Central memory CD8-positive, alpha-beta T cell (primary cell): ENCODE results near the gene TMED8.

ENCODE experiments used
- ATAC-seq: fragments of 150-1000 bp; cut with Tn5 transposase; replicated peaks from 2 replicates; pipeline ENCODE4 v1.10.0; 2022; ENCODE audit warnings: mild to moderate bottlenecking, moderate FRiP score, moderate number of reproducible peaks; ENCODE audit not compliant: poor library complexity, severe bottlenecking; ENCODE audit errors: extremely low read depth
- DNase-seq, 2 donors: peaks; one replicate each; pipeline ENCODE4 v3.0.0; 2021; ENCODE audit warnings: low spot score in 2 of 2
- H3K27ac Mint-ChIP-seq: one replicate; pipeline ENCODE4 v1.8.0; 2022; ENCODE audit warnings: low read depth, mild to moderate bottlenecking, moderate library complexity, mixed read lengths
- H3K27me3 Mint-ChIP-seq: one replicate; pipeline ENCODE4 v1.8.0; 2022; ENCODE audit warnings: mixed read lengths
- H3K36me3 Mint-ChIP-seq: one replicate; pipeline ENCODE4 v1.8.0; 2022; ENCODE audit warnings: mild to moderate bottlenecking, moderate library complexity, mixed read lengths; ENCODE audit not compliant: insufficient read depth
- H3K4me1 Mint-ChIP-seq: one replicate; pipeline ENCODE4 v1.8.0; 2022; ENCODE audit warnings: mixed read lengths
- H3K4me3 Mint-ChIP-seq: one replicate; pipeline ENCODE4 v1.8.0; 2022; ENCODE audit warnings: mild to moderate bottlenecking, moderate library complexity, mixed read lengths
- H3K9me3 Mint-ChIP-seq: one replicate; pipeline ENCODE4 v1.8.0; 2022; ENCODE audit warnings: mixed read lengths

TMED8 gene

GRCh38 chr14:77301103-77301502 is 75.8 kb downstream of the TMED8 start:
- no peaks in the 10 kb centered on the region for H3K27me3 Mint-ChIP-seq

GRCh38 chr14:77299771-77300170 is 77.1 kb downstream of the TMED8 start:
- no peaks in the 10 kb centered on the region for H3K27me3 Mint-ChIP-seq
- no peak overlapping the region for H3K27ac Mint-ChIP-seq
- H3K4me3 Mint-ChIP-seq = no peak overlapping the region
- H3K4me1 Mint-ChIP-seq = peaks cover 5% of the 10 kb centered on the region
- no peaks in the 10 kb centered on the region for H3K9me3 Mint-ChIP-seq
- DNase-seq (no peak), ATAC-seq (no peak)
- H3K36me3 Mint-ChIP-seq = peaks cover 1% of the 10 kb centered on the region

More at GRCh38 chr14:77301103-77301502, 75.8 kb downstream of the TMED8 start:
- H3K36me3 Mint-ChIP-seq = peaks cover 1% of the 10 kb centered on the region
- no peak overlapping the region for H3K27ac Mint-ChIP-seq
- no peak overlapping the region for H3K4me3 Mint-ChIP-seq
- H3K9me3 Mint-ChIP-seq = no peaks in the 10 kb centered on the region
- peaks cover 5% of the 10 kb centered on the region for H3K4me1 Mint-ChIP-seq
- ATAC-seq (no peak), DNase-seq (no peak)

GRCh38 chr14:77296906-77297305 is 80.0 kb downstream of the TMED8 start:
- no peak overlapping the region for H3K27ac Mint-ChIP-seq
- no peak for DNase-seq
- no peaks in the 10 kb centered on the region for H3K9me3 Mint-ChIP-seq
- H3K4me3 Mint-ChIP-seq = no peak overlapping the region
- no peaks in the 10 kb centered on the region for H3K4me1 Mint-ChIP-seq
- no peaks in the 10 kb centered on the region for H3K27me3 Mint-ChIP-seq
- no peaks in the 10 kb centered on the region for H3K36me3 Mint-ChIP-seq
- no peak for ATAC-seq

GRCh38 chr14:77296155-77296554 is 80.7 kb downstream of the TMED8 start:
- DNase-seq = no peak
- no peaks in the 10 kb centered on the region for H3K9me3 Mint-ChIP-seq

GRCh38 chr14:77290705-77291104 is 86.2 kb downstream of the TMED8 start:
- no peak for DNase-seq
- Mint-ChIP-seq H3K9me3 (no peaks in the 10 kb centered on the region), H3K4me1 (no peaks in the 10 kb centered on the region), H3K36me3 (peaks cover 2% of the 10 kb centered on the region), H3K4me3 (no peak overlapping the region), H3K27ac (no peak overlapping the region), H3K27me3 (no peaks in the 10 kb centered on the region)
- no peak for ATAC-seq

More at GRCh38 chr14:77296155-77296554, 80.7 kb downstream of the TMED8 start:
- no peak overlapping the region for H3K27ac Mint-ChIP-seq
- no peaks in the 10 kb centered on the region for H3K4me1 Mint-ChIP-seq
- H3K27me3 Mint-ChIP-seq = no peaks in the 10 kb centered on the region
- no peaks in the 10 kb centered on the region for H3K36me3 Mint-ChIP-seq
- no peak overlapping the region for H3K4me3 Mint-ChIP-seq
- ATAC-seq = no peak

GRCh38 chr14:77286576-77286975 is 90.3 kb downstream of the TMED8 start:
- no peaks in the 10 kb centered on the region for H3K4me1 Mint-ChIP-seq
- H3K27me3 Mint-ChIP-seq = no peaks in the 10 kb centered on the region
- no peak overlapping the region for H3K4me3 Mint-ChIP-seq
- no peak for DNase-seq
- ATAC-seq = no peak
- no peak overlapping the region for H3K27ac Mint-ChIP-seq
- H3K36me3 Mint-ChIP-seq = peaks cover 6% of the 10 kb centered on the region
- no peaks in the 10 kb centered on the region for H3K9me3 Mint-ChIP-seq
